Endothelial cell of umbilical vein (primary cell): Measurements from ENCODE around the gene SEPTIN5. TPM values are rescaled to one million over a fixed set of nuclear protein-coding genes. Genes with fewer than 3 reads are reported as not detected.

Experiments used
- BruUV-seq: library from RNA; stranded (reverse); fragments of 400-500 nt; replicated peaks from 2 replicates; lab custom pipeline; 2021; lab: Mats Ljungman, UMichigan
- CTCF ChIA-PET: fragments of 300-600, 350-600 bp; sonication (Branson Sonifier 250); formaldehyde crosslinking; loops from one replicate; lab custom pipeline; 2021; ENCODE audit warnings: antibody characterized with exemption, inconsistent platforms; lab: Charles Lee
- POLR2A ChIA-PET: fragments of 300-600, 350-600 bp; sonication (Branson Sonifier 250); formaldehyde crosslinking; loops from one replicate; lab custom pipeline; 2021; ENCODE audit warnings: antibody characterized with exemption, inconsistent platforms; lab: Charles Lee
- DNase-seq: peaks from one replicate; pipeline ENCODE4 v3.0.0-alpha.2; 2011; ENCODE audit warnings: low read depth, low spot score
- FAIRE-seq: peaks from 2 replicates; lab custom pipeline; 2011; peaks lifted over from hg19 to GRCh38; lab: Jason Lieb, UNC
- H2AFZ ChIP-seq: 2 replicates; pipeline ENCODE4 v1.6.0; 2012; ENCODE audit warnings: low read depth, low read length, control low read depth, inconsistent platforms
- H3K27ac ChIP-seq: 2 replicates; pipeline ENCODE4 v1.5.1; 2011; ENCODE audit warnings: low read depth, mild to moderate bottlenecking, control low read depth, low read length, moderate library complexity; ENCODE audit not compliant: insufficient read depth
- H3K27me3 ChIP-seq, 2 experiments: 2 replicates each; pipeline versions ENCODE4 v1.6.0 to v1.6.1; 2011; ENCODE audit warnings: low read length in 2 of 2, mixed read lengths in 1 of 2; ENCODE audit not compliant: control insufficient read depth in 2 of 2, insufficient read depth in 2 of 2
- H3K36me3 ChIP-seq, 2 experiments: 2 replicates in 1 of 2; 3 replicates in 1 of 2; pipeline ENCODE4 v1.5.1; 2011; ENCODE audit warnings: low read length in 2 of 2, mild to moderate bottlenecking in 1 of 2, moderate library complexity in 1 of 2; ENCODE audit not compliant: control insufficient read depth in 2 of 2, insufficient read depth in 2 of 2; ENCODE audit errors: extremely low read depth in 1 of 2
- H3K4me1 ChIP-seq: 3 replicates; pipeline ENCODE4 v1.5.1; 2011; ENCODE audit warnings: mild to moderate bottlenecking, low read length; ENCODE audit not compliant: control insufficient read depth, insufficient read depth; ENCODE audit errors: extremely low read depth
- H3K4me2 ChIP-seq: 2 replicates; pipeline ENCODE4 v1.6.1; 2011; ENCODE audit warnings: low read length, control low read depth, mixed read lengths; ENCODE audit not compliant: insufficient read depth
- H3K4me3 ChIP-seq, 3 experiments: fragments of 200-600 bp in 1 of 3; sonication (generic), shearing (Covaris generic) in 1 of 3; replicated peaks in 1 of 3; 2 replicates each; pipeline ENCODE4 v1.5.1; 2011 to 2016; ENCODE audit warnings: control low read depth in 3 of 3, low read length in 3 of 3, mild to moderate bottlenecking in 2 of 3, inconsistent platforms in 1 of 3, low read depth in 1 of 3, moderate library complexity in 1 of 3; ENCODE audit not compliant: insufficient read depth in 1 of 3
- H3K79me2 ChIP-seq: 2 replicates; pipeline ENCODE4 v1.6.0; 2012; ENCODE audit warnings: low read length, inconsistent platforms; ENCODE audit not compliant: control insufficient read depth, insufficient read depth
- H3K9ac ChIP-seq: replicated peaks from 2 replicates; pipeline ENCODE3; 2011; ENCODE audit warnings: low read length, control low read depth; ENCODE audit not compliant: insufficient read depth; ENCODE audit errors: extremely low read depth
- H3K9me1 ChIP-seq: replicated peaks from 3 replicates; pipeline ENCODE4 v1.6.0; 2011; ENCODE audit warnings: mild to moderate bottlenecking, low read length; ENCODE audit not compliant: control insufficient read depth, insufficient read depth; ENCODE audit errors: extremely low read depth
- H3K9me3 ChIP-seq: replicated peaks from 2 replicates; pipeline ENCODE4 v1.5.1; 2012; ENCODE audit warnings: low read length, inconsistent platforms; ENCODE audit not compliant: control insufficient read depth, insufficient read depth
- H4K20me1 ChIP-seq: replicated peaks from 2 replicates; pipeline ENCODE3; 2011; ENCODE audit warnings: mild to moderate bottlenecking, low read length; ENCODE audit not compliant: control insufficient read depth, insufficient read depth; ENCODE audit errors: extremely low read depth
- CTCF ChIP-seq, 2 donors: IDR thresholded peaks; 1 replicate in 1 of 2; 2 replicates in 1 of 2; pipeline ENCODE4 v1.5.1; 2011; ENCODE audit warnings: low read length in 2 of 2, mild to moderate bottlenecking in 2 of 2, moderate library complexity in 2 of 2, control low read depth in 1 of 2, inconsistent platforms in 1 of 2, low read depth in 1 of 2; ENCODE audit not compliant: insufficient read depth in 1 of 2; ENCODE audit errors: extremely low read depth in 1 of 2
- EZH2 ChIP-seq: IDR thresholded peaks from 2 replicates; pipeline ENCODE4 v1.6.1; 2012; ENCODE audit warnings: borderline replicate concordance, low read depth, mild to moderate bottlenecking, moderate library complexity, low read length, inconsistent platforms; ENCODE audit not compliant: severe bottlenecking
- FOS ChIP-seq: IDR thresholded peaks from 2 replicates; pipeline ENCODE4 v1.6.1; 2011; ENCODE audit warnings: mild to moderate bottlenecking, low read length, moderate library complexity, borderline replicate concordance; ENCODE audit not compliant: insufficient read depth
- GATA2 ChIP-seq: IDR thresholded peaks from 2 replicates; pipeline ENCODE4 v1.7.0; 2011; ENCODE audit warnings: low read depth, mild to moderate bottlenecking, moderate library complexity, mixed read lengths, low read length; ENCODE audit not compliant: insufficient read length, insufficient read depth
- JUN ChIP-seq: IDR thresholded peaks from 2 replicates; pipeline ENCODE4 v1.6.1; 2011; ENCODE audit warnings: borderline replicate concordance, low read depth; ENCODE audit not compliant: insufficient read length, insufficient read depth
- MYC ChIP-seq: IDR thresholded peaks from one replicate; pipeline ENCODE4 v1.6.1; 2011; ENCODE audit warnings: mild to moderate bottlenecking, low read depth, low read length
- POLR2A ChIP-seq: IDR thresholded peaks from 2 replicates; pipeline ENCODE4 v1.6.1; 2012; ENCODE audit warnings: low read depth, mild to moderate bottlenecking, control low read depth, low read length
- POLR2AphosphoS5 ChIP-seq: IDR thresholded peaks from 2 replicates; pipeline ENCODE4 v1.6.1; 2012; ENCODE audit warnings: low read depth, mild to moderate bottlenecking, control low read depth, low read length, moderate library complexity; ENCODE audit not compliant: insufficient read depth
- dilution Hi-C: fragments of 300-500 bp; cut with MboI; formaldehyde crosslinking; loops from one replicate; pipeline ENCODE4 v1.15.0; 2019; ENCODE audit warnings: low sequenced_read_pairs; ENCODE audit not compliant: extremely low pct_ligation_motif_present
- intact Hi-C: fragments of 100-400 bp; cut with micrococcal nuclease; formaldehyde crosslinking; loops from one replicate; pipeline ENCODE4 v1.10.0; 2022
- polyA plus RNA-seq, 4 experiments: library from polyadenylated mRNA; depleted of rRNA in 3 of 4; stranded (reverse) in 3 of 4; unstranded in 1 of 4; fragments of >200 nt; gene quantifications; 2 replicates each; pipeline versions ENCODE4 v1.2.1 to v1.2.3, GENCODE V29; 2011 to 2012; ENCODE audit warnings: missing spikeins in 1 of 4
- total RNA-seq: library from RNA; stranded (reverse); gene quantifications from 2 replicates; pipeline ENCODE4 v1.2.3, GENCODE V29; 2021
- TF ChIP-seq, protein P1 (sequence below): IDR thresholded peaks from 2 replicates; pipeline ENCODE4 v1.6.1; 2011; ENCODE audit not compliant: insufficient read depth, insufficient read length

SEPTIN5 gene
- total and polyA plus RNA-seq, 2 donors (not counting 3 experiments of a cell fraction or from before 2014, with no cell fraction given): 31.1 to 35.8 TPM

- Histone ChIP-seq H2AFZ (no peak overlapping the region), H3K27me3 (peaks cover 0 to 7% of the 10 kb centered on the region in 2 experiments), H3K27ac (no peak overlapping the region), H3K9ac (no peak overlapping the region), H3K4me1 (no peaks in the 10 kb centered on the region), H3K79me2 (no peaks in the 10 kb centered on the region), H3K36me3 (no peaks in the 10 kb centered on the region), H3K4me3 (no peak overlapping the region), H3K4me2 (no peak overlapping the region), H4K20me1 (no peaks in the 10 kb centered on the region), H3K9me3 (no peaks in the 10 kb centered on the region), H3K9me1 (no peaks in the 10 kb centered on the region)
- dilution Hi-C loops: no loop called here
- intact Hi-C loops: no loop called here
- no peak for FAIRE-seq
- ChIA-PET CTCF (no interaction called here), POLR2A (no interaction called here)
- no peak for DNase-seq
- TF ChIP-seq POLR2A (no peak), GATA2 (no peak), MYC (no peak), POLR2AphosphoS5 (no peak), EZH2 (no peak), FOS (no peak), JUN (no peak), CTCF (IDR thresholded peaks at IDR 0.05; ENCODE audit: extremely low read depth in 1 of 2, insufficient read depth in 1 of 2, low read depth in 1 of 2, low read length in 2 of 2) (no peak)
- TF ChIP-seq, protein P1, sequence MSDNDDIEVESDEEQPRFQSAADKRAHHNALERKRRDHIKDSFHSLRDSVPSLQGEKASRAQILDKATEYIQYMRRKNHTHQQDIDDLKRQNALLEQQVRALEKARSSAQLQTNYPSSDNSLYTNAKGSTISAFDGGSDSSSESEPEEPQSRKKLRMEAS: no peak
- BruUV-seq: no TSS peak
Observed at GRCh38 chr22:19706661-19707151, 7.6 kb upstream of the SEPTIN5 start.
